Right renal cortex interstitium (tissue), 3 donors: Measurements from ENCODE around the gene SEH1L. TPM values are rescaled to one million over a fixed set of nuclear protein-coding genes. Genes with fewer than 3 reads are reported as not detected.
"Not testable (repeated sequence)": the region's sequence is repeated elsewhere in the genome, so short reads cannot be mapped to it uniquely, and the experiment has no call there.

ENCODE experiments used
- DNase-seq, 3 donors: peaks; one replicate each; pipeline ENCODE4 v3.0.0-alpha.2; 2013; ENCODE audit warnings: low read depth in 3 of 3, low spot score in 2 of 3
- polyA plus RNA-seq, 3 donors: library from polyadenylated mRNA; unstranded; fragments of 120-200 nt; gene quantifications; one replicate each; pipeline ENCODE4 v1.2.1, GENCODE V29; 2013; ENCODE audit not compliant: insufficient read length in 3 of 3

Gene SEH1L
- polyA plus RNA-seq, 3 donors, result 38.7 to 41.5 (median 40.2) TPM

GRCh38 chr18:12934454-12935071 is 13.2 kb upstream of the SEH1L start:
- peak; percentile 70 to 71 (median 70) for DNase-seq

- no peak for DNase-seq
Measured at GRCh38 chr18:12939162-12939561, 8.6 kb upstream of the SEH1L start.

DNA sequence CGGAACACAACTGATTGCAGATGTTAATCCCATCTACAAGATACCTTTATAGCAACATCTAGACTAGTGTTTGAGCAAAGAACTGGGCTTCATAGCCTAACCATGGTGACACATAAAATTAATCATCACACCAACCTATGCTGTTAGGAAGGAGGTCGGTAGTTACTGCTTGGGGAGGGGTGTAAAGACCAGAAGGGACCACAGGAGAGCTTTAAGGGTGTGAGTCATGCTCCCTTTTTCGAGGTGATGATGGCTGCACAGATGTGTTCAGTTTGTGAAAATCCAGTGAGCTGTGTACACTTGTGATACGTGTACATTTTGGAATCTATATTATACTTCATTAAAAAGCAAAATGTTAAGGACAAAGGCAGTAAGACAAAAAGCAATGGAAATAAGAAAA is 4.6 kb upstream of the SEH1L start:
- no peak for DNase-seq

DNA sequence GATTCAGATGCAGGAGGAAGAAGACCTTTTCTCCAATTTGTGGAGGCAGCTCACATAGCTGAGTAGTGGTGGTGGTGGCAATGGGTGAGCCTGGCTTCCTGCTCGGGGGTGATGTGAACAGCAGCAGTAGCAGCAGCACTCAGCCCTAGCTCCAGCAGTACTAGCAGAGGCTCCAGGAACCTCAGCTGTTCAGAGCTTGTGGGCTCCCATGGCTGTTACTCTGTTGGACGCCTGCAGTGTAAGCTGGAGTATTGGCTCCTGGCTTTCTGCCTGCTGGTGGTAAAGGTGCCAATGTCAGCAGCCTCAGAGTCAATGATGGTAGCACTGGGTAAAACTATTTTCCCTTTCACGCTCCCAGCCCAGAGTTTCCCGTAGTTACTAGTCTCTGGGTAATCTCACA is 3.1 kb upstream of the SEH1L start:
- no peak for DNase-seq

GRCh38 chr18:12946549-12947284 is 1.1 kb upstream of the SEH1L start:
- peak; percentile 40 to 60 (median 54) for DNase-seq

DNA sequence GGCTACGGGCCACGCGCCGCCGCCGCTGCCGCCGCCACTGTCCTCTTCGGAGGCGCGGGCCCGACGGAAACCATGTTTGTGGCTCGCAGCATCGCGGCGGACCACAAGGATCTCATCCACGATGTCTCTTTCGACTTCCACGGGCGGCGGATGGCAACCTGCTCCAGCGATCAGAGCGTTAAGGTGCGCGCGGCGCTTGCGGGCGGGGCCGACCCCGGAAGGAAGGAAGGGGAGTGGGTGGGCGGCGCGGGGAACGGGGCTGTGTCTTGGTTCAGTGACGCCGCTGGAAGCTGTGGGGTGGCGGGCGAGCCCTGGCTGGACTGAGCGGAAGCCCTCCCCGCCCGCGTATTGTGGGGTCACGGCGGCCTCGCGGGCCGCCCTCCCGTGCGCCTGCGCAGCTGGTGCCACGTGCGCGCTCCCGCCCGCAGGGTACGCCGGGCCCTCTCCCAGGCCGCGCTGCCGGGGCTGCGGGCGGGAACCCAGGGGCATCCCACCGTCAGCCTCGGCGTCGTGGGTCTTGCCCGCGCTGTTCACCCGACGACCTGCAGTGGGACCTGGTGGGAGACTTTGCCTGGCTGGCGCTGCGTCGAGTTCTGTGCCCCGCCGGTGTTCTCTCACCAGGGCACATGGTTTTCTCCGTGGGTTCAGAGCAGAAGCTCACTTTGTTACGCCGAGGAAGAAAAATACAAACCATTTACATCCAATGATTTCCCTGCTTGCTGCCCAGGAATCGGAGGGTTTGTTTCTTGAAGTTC is 416 bp downstream of the SEH1L start:
- peak; percentile 68 to 79 (median 77) for DNase-seq

- DNase-seq, result no peak
Measured at GRCh38 chr18:12958478-12958877, 10.7 kb downstream of the SEH1L start.

- no peak for DNase-seq
Measured at GRCh38 chr18:12960395-12960794, 12.6 kb downstream of the SEH1L start.

DNA sequence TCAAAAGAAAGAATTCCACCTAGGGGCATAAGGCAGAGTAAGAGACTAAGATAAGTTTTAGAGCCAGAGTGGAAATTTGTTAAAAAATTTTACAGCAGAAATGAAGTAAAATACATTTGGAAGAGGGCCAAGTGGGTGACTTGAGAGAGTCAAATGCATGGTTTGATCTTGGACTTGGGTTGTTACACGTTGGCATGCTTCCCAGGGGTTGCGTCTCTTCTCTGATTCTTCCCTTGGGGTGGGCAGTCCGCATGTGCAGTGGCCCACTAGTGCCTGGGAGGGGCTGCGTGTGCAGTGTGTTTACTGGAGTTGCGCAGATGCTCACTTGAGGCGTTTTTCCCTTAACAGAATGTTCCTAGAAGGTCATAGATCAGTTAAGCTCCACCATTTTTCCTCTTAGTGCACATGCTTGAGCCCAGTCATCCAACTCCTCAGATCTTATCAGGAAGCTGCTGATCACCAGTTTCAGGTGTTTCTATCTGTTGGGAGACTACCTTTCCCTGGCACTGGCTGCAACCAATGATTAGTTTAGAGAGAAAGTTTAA is 13.1 kb downstream of the SEH1L start:
- no peak for DNase-seq

GRCh38 chr18:12963069-12963468 is 15.3 kb downstream of the SEH1L start:
- no peak for DNase-seq

- no peak for DNase-seq
Measured at GRCh38 chr18:12968115-12968514, 20.3 kb downstream of the SEH1L start.

GRCh38 chr18:12968619-12969018 is 20.8 kb downstream of the SEH1L start:
- no peak for DNase-seq

DNA sequence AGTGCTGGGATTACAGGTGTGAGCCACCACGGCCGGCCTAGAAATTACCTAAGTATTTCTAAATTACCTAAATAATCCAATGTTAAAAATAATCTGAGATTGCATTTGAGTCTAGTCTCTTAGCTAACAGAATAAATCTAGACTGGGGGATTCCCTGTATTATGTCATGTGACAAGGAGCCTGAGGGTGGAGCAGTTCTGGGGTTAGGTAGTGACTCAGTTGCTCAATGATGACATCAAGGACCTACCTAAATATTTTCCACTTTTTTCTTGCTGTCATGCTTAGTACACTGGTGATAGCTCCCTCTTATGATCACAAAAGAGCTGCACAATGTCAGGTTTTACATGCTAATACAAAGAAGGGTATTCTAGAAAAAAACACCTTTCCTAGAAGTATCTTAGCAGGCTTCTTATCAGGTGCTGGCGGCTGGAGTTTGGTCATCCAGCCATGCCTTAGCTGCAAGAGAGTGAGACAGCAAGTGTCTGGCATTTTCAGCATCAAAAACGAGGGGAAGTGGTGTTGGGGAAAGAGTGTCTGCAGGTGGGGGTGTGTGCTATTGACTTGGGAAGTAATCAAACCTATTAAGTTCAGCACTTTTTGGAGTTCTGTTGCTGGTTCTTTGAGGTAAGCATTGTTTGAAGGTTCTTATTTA is 25.9 kb downstream of the SEH1L start:
- no peak for DNase-seq

DNA sequence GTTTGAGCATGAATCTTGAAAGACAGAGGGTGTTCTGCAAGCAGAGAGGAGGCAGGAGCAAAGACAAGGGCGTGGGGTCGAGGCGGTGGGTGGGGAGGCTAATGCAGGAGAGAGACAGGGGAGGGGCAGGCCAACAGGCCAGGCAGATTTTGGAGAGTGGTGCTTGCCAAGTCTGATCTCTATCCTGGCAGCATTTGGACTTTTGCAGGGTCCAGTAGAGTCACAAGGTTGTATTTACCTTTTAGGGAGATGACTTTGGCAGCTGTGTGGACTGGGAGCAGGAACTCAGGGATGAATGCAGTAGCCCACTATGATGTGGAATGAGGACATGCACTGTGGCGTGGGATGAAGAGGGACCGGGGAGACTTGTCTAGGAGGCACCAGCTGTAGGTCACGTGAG is 27.7 kb downstream of the SEH1L start:
- DNase-seq, result no peak

GRCh38 chr18:12976305-12976704 is 28.5 kb downstream of the SEH1L start:
- DNase-seq, result no peak

DNA sequence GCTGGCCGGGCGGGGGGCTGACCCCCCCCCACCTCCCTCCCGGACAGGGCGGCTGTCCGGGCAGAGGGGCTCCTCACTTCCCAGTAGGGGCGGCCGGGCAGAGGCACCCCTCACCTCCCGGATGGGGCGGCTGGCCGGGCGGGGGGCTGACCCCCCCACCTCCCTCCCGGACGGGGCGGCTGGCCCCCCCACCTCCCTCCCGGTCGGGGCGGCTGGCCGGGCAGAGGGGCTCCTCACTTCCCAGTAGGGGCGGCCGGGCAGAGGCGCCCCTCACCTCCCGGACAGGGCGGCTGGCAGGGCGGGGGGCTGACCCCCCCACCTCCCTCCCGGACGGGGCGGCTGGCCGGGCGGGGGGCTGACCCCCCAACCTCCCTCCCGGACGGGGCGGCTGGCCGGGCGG is 32.3 kb downstream of the SEH1L start:
- DNase-seq, result not testable (repeated sequence)

GRCh38 chr18:12989397-12990122 is 41.7 kb downstream of the SEH1L start:
- DNase-seq, result no peak

GRCh38 chr18:12990123-12990475 is 42.3 kb downstream of the SEH1L start:
- no peak for DNase-seq

DNA sequence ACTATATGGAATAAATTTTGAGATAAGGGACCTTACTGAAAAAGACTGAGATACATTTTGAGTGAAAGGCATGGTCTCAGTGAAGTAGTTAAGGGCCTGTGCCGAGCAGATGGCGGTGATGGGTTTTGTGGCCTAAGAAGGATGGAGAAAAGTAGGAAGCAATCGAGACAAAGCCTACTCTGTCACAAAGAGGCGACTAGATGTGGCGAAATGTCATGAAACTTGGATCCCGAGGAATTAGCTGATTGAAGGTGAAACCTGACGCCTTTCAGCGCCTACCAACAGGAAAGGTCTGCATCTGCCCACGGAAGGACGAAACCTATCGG is 42.8 kb downstream of the SEH1L start:
- peak in 1 of 3 donors; percentile 25 for DNase-seq
